GM21786 (cell line): ENCODE measurements around the gene PSORS1C2.

Experiments used
- ATAC-seq: cut with Tn5 transposase; IDR thresholded peaks from one replicate; pipeline ENCODE4 v1.9.1; 2021; ENCODE audit not compliant: unreplicated experiment

Gene PSORS1C2

GRCh38 chr6:31142361-31142761, 3.5 kb upstream of the PSORS1C2 start:
- ATAC-seq, result no peak

DNA sequence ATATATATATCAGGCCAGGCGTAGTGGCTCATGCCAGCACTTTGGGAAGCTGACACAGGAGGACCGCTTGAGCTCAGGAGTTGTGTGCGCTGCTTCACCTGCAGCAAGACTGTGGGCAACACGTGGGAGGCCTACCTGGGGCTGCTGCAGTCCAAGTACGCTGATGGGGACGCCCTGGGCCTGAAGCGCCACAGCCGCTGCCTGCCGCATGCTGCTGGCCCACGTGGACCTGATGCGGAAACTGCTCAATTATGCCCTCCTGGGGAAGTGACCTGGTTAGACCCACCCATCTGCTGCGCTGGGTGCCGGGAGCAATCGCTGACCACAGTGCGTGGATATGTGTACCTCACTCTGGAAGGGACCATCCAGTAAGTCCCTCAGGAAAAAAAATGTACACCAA, 1.8 kb upstream of the PSORS1C2 start:
- no peak for ATAC-seq

DNA sequence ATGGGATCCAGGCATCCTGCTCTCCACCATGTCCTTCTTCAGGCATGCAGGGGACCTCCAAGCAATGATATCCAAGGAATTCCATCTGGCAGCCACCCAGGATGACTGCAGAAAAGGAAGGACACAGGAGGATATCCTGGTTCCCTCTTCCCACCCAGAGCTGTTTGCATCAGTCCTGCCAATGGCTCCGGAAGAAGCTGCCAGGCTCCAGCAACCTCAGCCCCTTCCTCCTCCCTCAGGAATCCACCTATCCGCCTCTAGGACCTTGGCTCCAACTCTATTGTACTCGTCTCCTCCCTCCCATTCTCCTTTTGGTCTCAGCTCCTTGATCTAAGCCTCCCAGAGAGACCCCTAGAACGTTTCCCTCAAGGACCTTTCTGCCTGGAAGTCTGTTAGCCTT, 733 bp upstream of the PSORS1C2 start:
- ATAC-seq, result no peak

- no peak for ATAC-seq
Measured at GRCh38 chr6:31135710-31136109, 3.2 kb downstream of the PSORS1C2 start.

GRCh38 chr6:31132806-31133205, 6.1 kb downstream of the PSORS1C2 start:
- ATAC-seq, result no peak

DNA sequence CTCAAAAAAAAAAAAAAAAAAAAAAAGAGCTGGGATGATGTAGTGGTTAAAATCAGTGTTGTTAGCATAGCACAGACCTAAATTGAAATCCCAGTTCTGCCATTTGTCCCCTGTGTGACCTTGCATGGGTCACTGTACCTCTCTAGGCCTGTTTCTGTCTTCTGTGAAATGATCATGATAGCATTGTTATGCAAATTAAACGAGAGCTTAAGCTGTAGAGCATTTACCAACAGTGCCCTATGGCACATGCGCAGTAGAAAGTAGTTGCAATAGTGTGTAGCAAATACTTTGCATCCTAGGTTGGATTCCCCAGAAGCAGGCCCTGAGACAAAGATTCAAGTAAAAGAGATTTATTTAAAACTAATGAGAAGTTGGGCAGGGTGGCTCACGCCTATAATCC, 7.3 kb downstream of the PSORS1C2 start:
- ATAC-seq, result no peak

DNA sequence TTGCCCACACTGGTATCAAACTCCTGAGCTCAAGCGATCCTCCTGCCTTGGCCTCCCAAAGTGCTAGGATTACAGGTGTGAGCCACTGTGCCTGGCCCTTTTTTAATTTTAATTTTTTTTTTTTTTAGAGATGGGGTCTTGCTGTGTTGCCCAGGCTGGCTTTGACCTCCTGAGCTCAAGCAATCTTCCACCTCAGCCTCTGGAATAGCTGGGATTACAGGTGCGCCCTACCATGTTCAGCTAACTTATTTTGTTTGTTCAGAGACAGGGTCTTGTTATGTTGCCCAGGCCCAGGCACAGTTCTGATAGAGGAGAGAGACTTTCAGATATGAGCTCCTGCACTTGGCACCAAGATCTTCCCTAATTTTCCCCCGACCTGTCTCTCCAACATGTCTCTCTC, 8.1 kb downstream of the PSORS1C2 start:
- no peak for ATAC-seq

- ATAC-seq, result no peak
Measured at GRCh38 chr6:31129130-31129529, 9.7 kb downstream of the PSORS1C2 start.

- no peak for ATAC-seq
Measured at GRCh38 chr6:31128093-31128676, 10.7 kb downstream of the PSORS1C2 start.

GRCh38 chr6:31126396-31127175, 12.3 kb downstream of the PSORS1C2 start:
- ATAC-seq, result no peak

DNA sequence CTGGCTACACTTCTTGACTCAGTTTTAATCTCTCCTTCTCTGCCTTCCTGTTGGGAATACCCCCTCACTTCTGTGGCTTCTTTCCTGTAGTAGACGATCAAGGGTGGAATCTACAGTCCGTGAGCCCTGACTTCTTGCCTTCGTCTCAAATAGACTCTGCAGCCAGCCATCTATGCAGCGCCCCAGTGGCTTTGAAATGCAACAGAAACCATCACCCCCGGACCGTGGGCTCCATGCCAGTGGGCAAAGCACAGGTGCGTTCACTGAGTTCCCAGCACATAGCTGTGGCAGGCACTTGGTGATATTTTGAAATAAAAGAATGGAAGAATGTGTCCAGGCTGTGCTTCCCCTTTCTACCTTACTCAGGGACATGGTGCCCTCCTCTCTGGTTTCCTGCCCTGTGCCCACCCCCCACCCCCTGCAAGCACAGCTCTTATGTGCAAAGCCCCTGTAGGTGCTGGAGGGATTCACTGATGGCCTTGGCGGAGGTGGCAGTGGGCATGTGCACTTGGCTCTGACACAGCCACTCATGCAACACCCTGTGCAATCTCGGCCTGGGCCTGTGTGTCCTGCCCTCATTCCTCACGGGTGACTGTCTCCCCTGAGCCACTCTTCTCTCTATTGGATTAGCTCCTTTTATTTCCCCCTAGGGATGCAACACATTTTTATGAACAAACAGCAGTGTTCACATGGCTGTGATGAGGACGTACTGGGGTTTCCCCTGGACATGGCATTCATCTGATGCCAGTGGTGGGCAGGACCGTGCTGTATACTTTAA, 13.1 kb downstream of the PSORS1C2 start:
- ATAC-seq, result no peak

- no peak for ATAC-seq
Measured at GRCh38 chr6:31125162-31125561, 13.7 kb downstream of the PSORS1C2 start.

DNA sequence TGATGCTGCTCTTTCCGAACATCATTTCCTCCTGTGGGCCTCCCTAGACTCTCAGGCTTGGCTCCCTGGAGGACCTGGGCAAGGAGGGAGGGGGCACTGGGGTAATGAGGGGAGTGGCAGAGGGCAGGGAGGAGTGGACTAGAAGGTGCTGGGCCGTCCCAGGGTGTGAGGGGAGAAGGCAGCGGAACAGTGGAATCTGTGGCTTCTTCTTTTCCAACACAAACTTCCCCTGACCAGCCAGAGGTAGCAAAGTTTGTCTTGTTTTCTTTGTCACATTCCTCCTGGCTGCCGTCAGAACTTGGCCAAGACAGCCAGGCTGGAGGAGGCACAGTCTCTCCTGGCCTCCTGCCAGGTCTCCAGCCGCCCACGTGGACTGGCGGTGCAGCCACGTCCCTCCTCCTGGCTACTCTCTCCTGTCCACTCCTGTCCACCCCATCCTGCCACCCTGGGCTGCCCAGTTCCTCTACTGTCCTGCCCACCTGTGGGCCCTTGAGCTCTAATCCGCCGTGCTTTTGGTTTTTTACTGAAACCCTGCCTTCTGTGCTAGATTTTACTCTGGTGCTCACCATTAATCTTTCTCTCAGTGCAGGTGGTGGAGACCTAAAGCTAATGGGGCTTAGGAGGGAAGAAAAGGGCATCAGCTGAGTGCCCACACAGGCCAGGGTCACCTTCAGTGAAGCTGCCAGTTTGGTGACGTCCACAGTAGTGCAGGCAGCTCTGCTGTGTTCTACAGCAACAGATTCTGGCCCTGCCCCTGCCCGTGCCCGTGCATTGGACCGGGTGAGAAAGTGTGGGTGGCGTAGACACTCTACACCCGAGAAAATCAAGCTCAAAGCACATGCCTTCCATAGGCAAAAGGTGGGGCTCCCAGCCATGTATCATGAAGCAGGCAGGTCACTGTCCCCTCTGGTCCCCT, 15.8 kb downstream of the PSORS1C2 start:
- ATAC-seq, result no peak

- no peak for ATAC-seq
Measured at GRCh38 chr6:31121131-31121790, 17.6 kb downstream of the PSORS1C2 start.

DNA sequence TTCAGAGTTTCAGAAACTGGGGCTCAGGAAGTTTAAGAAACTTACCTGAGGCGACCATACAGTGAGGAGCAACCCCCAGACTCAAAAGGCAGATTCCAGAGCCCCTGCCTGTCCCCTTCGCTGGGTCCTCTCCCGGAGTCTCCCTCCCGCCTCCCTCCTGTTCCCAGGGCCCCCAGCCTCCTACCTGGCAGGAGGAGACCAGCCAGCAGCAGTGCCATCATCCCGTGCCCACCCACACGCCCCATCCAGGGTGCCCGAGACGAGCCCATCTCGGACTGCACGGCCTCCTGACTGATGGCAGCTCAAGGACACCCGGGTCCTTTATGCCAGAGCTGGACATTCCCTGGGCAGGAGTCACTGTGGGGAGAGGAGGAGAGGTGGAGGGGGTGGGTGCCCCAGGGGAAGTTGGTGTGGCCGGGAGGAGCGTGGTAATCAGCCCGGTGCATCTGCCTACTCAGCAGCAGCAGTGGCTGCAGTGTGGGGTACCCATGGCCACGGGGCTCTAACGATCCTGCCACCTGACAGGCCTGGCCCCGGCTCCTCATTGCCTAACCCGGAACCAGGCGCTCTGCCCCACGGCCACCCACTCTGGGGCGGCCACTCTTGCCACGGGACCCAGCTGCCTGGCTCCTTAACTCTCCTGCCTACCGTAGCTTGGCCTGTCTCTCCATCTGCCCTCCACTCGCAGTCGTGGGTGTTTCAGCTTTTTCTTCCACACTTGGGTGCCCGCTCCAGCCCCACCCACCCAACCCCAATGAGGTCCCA, 18.5 kb downstream of the PSORS1C2 start, which contains the start of gene CDSN:
Gene CDSN, minus strand, starts transcription at position 296 of the 765 bp plus-strand sequence. Its CDS starts 27 bp downstream, at position 269.
- ATAC-seq, result no peak

DNA sequence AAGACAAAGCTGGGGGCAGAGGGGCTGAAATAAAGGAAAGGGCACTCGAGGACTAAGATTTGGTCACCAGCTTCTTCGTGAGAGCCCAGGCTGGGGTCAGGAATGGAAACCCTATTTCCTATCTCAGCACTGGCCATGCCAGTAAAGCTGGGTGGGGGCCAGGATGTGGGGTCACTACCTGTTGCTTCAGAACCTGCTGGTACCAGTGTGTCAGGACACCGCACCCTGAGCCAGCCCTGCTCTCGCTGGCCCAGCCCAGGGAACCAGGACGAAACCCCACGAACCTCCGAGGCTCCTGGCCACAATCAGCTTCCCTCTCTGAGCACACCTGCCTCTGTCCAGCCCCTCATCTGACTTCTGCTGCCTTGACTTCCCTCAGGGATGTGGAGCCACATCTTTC, 20.7 kb downstream of the PSORS1C2 start:
- ATAC-seq, result no peak

GRCh38 chr6:31116661-31117385, 22.0 kb downstream of the PSORS1C2 start:
- ATAC-seq, result no peak

GRCh38 chr6:31115941-31116560, 22.8 kb downstream of the PSORS1C2 start:
- no peak for ATAC-seq
